Dedifferentiated amniotic fluid mesenchymal stem cell (primary cell): ENCODE data around the gene MACROH2A2.

ENCODE experiments used
- DNase-seq: peaks from one replicate; pipeline ENCODE4 v3.0.0-alpha.2; 2016; ENCODE audit errors: extremely low spot score

Gene MACROH2A2

GRCh38 chr10:70130878-70131559 lies 78.4 kb downstream of the MACROH2A2 start:
- peak; percentile 34 for DNase-seq

GRCh38 chr10:70131560-70131937 lies 78.9 kb downstream of the MACROH2A2 start:
- no peak for DNase-seq

GRCh38 chr10:70132098-70133029 lies 79.7 kb downstream of the MACROH2A2 start, which contains the start of gene AIFM2:
AIFM2 (minus strand) TSS chr10:70132825; CDS start chr10:70124084, 8,741 bp downstream.
- DNase-seq, result peak; percentile 26

GRCh38 chr10:70135046-70135445 lies 82.4 kb downstream of the MACROH2A2 start:
- no peak for DNase-seq

- DNase-seq, result no peak
Observed at GRCh38 chr10:70135684-70136083, 83.0 kb downstream of the MACROH2A2 start.

- no peak for DNase-seq
Observed at GRCh38 chr10:70137135-70137534, 84.5 kb downstream of the MACROH2A2 start.

GRCh38 chr10:70137927-70138883 lies 85.6 kb downstream of the MACROH2A2 start:
- DNase-seq, result no peak

- DNase-seq, result no peak
Observed at GRCh38 chr10:70139151-70139996, 86.7 kb downstream of the MACROH2A2 start.

GRCh38 chr10:70139997-70140250 lies 87.3 kb downstream of the MACROH2A2 start:
- DNase-seq, result no peak

- no peak for DNase-seq
Observed at GRCh38 chr10:70140297-70140696, 87.7 kb downstream of the MACROH2A2 start.

- DNase-seq, result no peak
Observed at GRCh38 chr10:70142555-70142954, 89.9 kb downstream of the MACROH2A2 start.

GRCh38 chr10:70144372-70145110 lies 91.9 kb downstream of the MACROH2A2 start:
- DNase-seq, result no peak

GRCh38 chr10:70145166-70145665 lies 92.6 kb downstream of the MACROH2A2 start:
- no peak for DNase-seq

- DNase-seq, result peak; percentile 40
Observed at GRCh38 chr10:70145666-70146488, 93.2 kb downstream of the MACROH2A2 start.

- DNase-seq, result peak; percentile 98
Observed at GRCh38 chr10:70146489-70147258, 94.0 kb downstream of the MACROH2A2 start, which contains the start of gene TYSND1. TYSND1 (minus strand) TSS chr10:70146700; CDS start chr10:70146586, 114 bp downstream.

GRCh38 chr10:70147259-70147625 lies 94.6 kb downstream of the MACROH2A2 start:
- DNase-seq, result no peak

GRCh38 chr10:70148516-70148915 lies 95.9 kb downstream of the MACROH2A2 start:
- DNase-seq, result no peak

- no peak for DNase-seq
Observed at GRCh38 chr10:70155255-70155838, 102.7 kb downstream of the MACROH2A2 start.
